GF-D8 (cell line): ENCODE results near the gene HOXD4.

Experiments
- DNase-seq: peaks from one replicate; lab custom pipeline; 2025; lab: John Stamatoyannopoulos, UW

Gene HOXD4

GRCh38 chr2:176114120-176114929 is 37.0 kb upstream of the HOXD4 start:
- DNase-seq: no peak

DNA sequence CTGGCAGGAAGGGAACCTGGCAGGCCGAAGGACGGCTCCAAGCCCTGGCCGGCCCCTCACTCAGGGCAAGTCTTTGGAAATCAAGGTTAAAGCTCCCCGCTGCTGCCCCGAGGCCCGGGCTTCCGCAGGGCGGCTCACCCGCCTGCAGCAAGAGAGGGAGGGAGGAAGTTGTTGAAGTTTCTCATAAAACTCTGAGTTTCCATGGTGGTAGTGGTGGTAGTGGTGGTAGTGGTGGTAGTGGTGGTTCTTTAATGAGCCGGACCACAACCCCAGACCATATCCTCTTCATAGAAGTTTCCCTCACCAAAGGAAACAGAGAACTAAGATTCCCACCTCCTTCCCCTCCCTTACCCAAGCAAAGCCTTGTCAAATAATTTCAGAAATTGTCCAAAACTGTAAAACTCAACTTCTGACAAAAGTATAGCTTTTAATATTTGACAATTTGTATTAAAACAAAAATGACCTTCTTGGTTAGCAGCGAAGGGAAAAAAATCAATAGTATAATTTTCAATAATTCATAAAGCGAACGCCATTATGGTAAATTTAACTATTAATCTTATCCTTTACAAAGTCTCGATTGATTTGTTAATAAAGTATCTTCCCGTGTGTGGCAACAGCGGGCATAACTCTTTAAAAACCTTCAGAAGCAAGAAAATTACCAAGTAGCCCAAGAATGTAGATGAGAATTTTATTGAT is 36.3 kb upstream of the HOXD4 start:
- DNase-seq: no peak

GRCh38 chr2:176115883-176116813 is 35.2 kb upstream of the HOXD4 start, which contains the start of gene HOXD10:
Gene HOXD10 (plus strand): TSS chr2:176116778. CDS start chr2:176116834, 56 bp downstream.
- no peak for DNase-seq

GRCh38 chr2:176117162-176117822 is 34.1 kb upstream of the HOXD4 start:
- DNase-seq: no peak

- no peak for DNase-seq
These were observed 33.5 kb upstream of the HOXD4 start for GRCh38 chr2:176117823-176118371.

DNA sequence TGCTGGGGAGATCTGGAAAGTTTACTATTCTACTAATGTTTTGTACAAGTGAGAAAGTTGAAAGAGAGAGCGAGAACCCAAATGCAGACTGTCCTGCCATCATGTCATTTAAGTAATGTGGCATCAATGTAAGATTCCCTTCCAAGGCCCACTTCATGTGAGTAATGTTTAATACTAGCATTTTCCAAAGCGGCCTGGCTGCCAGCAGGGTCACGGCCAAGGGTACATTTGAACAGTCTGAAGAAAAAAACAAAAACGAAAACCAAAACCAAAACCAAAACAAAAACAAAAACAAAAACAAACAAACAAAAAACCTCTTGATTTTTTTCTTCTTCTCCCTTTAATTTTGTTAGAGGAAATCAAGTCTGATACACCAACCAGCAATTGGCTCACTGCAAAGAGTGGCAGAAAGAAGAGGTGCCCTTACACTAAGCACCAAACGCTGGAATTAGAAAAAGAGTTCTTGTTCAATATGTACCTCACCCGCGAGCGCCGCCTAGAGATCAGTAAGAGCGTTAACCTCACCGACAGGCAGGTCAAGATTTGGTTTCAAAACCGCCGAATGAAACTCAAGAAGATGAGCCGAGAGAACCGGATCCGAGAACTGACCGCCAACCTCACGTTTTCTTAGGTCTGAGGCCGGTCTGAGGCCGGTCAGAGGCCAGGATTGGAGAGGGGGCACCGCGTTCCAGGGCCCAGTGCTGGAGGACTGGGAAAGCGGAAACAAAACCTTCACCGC is 32.6 kb upstream of the HOXD4 start:
- no peak for DNase-seq

GRCh38 chr2:176120364-176121189 is 30.8 kb upstream of the HOXD4 start:
- DNase-seq: no peak

GRCh38 chr2:176121190-176122051 is 29.9 kb upstream of the HOXD4 start:
- DNase-seq: no peak

- DNase-seq: no peak
These were observed 29.2 kb upstream of the HOXD4 start for GRCh38 chr2:176122052-176122682.

DNA sequence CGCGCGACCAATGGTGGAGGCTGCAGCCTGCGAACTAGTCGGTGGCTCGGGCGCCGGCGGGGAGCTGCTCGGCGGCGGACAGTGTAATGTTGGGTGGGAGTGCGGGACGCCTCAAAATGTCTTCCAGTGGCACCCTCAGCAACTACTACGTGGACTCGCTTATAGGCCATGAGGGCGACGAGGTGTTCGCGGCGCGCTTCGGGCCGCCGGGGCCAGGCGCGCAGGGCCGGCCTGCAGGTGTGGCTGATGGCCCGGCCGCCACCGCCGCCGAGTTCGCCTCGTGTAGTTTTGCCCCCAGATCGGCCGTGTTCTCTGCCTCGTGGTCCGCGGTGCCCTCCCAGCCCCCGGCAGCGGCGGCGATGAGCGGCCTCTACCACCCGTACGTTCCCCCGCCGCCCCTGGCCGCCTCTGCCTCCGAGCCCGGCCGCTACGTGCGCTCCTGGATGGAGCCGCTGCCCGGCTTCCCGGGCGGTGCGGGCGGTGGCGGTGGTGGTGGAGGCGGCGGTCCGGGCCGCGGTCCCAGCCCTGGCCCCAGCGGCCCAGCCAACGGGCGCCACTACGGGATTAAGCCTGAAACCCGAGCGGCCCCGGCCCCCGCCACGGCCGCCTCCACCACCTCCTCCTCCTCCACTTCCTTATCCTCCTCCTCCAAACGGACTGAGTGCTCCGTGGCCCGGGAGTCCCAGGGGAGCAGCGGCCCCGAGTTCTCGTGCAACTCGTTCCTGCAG is 28.5 kb upstream of the HOXD4 start, which contains the start of gene HOXD9:
Gene HOXD9, plus strand, starts transcription at position 37 of the 728 bp plus-strand sequence. Its CDS starts 50 bp downstream, at position 87.
- no peak for DNase-seq

DNA sequence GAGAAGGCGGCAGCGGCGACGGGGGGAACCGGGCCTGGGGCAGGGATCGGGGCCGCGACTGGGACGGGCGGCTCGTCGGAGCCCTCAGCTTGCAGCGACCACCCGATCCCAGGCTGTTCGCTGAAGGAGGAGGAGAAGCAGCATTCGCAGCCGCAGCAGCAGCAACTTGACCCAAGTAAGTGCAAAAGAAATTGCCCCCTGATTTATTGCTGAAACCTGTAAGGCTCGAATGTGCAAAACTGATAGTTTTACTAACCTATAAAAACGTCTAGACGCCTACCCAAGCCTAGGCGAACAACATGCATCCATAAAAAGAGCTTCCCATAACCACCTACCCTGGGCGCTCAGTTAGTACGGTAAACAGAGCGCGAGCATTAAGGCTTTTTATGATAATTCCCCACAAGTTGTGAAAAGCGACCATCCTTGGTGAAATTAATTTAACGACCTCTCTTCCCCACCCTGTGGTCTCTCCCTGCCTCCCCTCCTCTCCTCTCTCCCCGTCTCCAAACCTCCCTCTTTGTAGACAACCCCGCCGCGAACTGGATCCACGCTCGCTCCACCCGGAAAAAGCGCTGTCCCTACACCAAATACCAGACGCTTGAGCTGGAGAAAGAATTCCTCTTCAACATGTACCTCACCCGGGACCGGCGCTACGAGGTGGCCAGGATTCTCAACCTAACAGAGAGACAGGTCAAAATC is 27.8 kb upstream of the HOXD4 start:
- no peak for DNase-seq

DNA sequence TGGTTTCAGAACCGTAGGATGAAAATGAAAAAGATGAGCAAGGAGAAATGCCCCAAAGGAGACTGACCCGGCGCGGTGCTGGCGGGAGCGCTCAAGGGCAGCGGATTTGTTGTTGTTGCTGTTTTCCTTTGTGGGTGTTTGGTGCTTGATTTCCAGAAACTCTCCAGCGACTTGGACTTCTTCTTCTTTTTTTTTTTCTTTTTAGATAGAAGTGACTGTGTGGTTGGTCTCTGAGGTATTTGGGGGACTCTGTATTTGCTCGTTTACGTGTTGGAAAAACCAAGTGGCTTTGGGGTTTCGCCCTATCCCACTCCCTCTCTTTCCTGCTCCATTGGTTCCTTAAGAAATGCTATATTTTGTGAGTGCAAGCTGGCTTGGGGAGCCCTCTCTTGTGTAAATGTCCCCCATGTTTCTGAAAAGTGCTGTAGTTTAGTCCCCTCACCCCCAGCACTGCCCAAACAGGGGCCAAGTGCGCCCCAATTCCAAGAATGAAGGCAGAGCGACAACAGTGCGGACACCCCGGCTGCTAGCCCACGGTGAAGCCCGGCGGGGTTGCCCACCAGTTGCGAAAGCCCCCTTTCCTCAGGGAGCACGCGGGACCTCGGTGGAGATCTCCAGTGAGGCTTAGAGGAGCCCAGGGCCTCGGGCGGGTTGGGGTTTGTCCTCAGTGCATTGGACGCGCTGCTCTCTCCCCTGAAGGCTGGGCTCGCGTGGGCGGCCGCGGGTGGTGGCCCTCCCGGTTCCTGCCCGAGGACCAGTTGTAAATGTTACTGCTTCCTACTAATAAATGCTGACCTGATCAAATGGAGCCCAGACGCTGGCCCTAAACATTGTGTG is 27.0 kb upstream of the HOXD4 start:
- no peak for DNase-seq

DNA sequence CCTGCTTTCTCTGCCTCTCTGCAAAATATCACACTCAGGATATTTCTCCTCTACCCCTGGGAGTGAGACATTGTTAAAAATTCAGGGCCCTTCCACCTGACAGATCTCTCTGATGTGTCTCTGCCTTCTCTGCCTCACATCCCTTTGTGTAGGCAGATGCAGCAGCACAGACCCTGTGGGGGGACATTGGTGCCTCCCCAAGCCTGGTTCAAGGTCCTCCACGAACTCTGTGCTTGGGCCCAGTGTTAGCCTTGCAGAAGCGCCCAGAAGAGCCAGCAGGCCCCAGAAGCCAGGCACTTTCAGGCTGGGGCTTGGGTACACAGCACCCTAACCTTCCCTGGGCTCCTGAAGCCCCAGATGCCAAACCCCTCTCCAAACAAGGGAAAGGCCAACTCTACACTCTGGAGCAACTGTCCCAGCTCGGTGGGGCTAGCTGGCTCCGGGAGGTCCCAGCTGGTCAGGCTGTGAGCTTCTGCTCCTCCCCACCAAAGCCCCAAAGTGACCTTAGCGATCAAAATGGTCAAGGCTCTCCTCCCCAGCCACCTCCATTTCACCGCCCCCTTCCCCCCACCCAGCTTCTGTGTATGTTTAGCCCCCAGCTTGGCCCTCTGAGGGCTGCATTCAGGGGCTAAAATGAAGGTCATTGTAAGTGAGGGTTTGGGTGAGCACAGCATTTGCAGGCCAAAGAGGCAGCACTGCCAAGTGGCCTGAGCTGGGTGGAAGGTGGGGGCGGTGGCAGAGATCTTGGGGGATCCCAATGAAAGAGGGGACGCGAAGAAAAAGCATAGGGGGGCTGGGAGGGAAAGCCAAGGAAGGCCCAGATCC is 26.2 kb upstream of the HOXD4 start:
- no peak for DNase-seq

- DNase-seq: no peak
These were observed 25.6 kb upstream of the HOXD4 start for GRCh38 chr2:176125772-176126054.
